GM12873 (cell line): ENCODE data around the gene MMP20.

ENCODE experiments used
- TF ChIP-seq, protein P1 (sequence below): IDR thresholded peaks from 2 replicates; pipeline ENCODE4 v1.5.1; 2012; ENCODE audit warnings: low read depth, mild to moderate bottlenecking, moderate library complexity, low read length, control low read depth; ENCODE audit not compliant: insufficient read depth; ENCODE audit errors: missing control alignments

The MMP20 gene

DNA sequence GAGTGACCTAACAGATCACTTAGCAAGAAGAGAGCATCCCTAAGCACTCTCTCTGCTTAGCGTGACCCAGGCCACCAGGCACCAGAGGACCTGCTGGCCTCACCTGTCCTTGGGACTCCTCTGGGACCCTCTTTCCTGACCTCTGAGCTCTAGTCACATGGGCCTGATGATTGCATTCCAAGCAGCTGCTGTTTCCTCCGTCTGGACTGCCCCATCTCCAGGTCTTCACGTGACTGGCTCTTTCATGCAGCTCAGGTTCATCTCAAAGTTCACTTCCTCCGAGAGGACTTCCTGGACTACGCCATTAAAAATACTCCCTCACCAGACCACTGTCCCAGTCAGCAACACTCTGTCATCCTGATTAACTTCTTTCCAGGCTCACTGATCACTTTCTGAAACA, 2.9 kb downstream of the MMP20 start:
- TF ChIP-seq, protein P1, sequence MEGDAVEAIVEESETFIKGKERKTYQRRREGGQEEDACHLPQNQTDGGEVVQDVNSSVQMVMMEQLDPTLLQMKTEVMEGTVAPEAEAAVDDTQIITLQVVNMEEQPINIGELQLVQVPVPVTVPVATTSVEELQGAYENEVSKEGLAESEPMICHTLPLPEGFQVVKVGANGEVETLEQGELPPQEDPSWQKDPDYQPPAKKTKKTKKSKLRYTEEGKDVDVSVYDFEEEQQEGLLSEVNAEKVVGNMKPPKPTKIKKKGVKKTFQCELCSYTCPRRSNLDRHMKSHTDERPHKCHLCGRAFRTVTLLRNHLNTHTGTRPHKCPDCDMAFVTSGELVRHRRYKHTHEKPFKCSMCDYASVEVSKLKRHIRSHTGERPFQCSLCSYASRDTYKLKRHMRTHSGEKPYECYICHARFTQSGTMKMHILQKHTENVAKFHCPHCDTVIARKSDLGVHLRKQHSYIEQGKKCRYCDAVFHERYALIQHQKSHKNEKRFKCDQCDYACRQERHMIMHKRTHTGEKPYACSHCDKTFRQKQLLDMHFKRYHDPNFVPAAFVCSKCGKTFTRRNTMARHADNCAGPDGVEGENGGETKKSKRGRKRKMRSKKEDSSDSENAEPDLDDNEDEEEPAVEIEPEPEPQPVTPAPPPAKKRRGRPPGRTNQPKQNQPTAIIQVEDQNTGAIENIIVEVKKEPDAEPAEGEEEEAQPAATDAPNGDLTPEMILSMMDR, result no peak

DNA sequence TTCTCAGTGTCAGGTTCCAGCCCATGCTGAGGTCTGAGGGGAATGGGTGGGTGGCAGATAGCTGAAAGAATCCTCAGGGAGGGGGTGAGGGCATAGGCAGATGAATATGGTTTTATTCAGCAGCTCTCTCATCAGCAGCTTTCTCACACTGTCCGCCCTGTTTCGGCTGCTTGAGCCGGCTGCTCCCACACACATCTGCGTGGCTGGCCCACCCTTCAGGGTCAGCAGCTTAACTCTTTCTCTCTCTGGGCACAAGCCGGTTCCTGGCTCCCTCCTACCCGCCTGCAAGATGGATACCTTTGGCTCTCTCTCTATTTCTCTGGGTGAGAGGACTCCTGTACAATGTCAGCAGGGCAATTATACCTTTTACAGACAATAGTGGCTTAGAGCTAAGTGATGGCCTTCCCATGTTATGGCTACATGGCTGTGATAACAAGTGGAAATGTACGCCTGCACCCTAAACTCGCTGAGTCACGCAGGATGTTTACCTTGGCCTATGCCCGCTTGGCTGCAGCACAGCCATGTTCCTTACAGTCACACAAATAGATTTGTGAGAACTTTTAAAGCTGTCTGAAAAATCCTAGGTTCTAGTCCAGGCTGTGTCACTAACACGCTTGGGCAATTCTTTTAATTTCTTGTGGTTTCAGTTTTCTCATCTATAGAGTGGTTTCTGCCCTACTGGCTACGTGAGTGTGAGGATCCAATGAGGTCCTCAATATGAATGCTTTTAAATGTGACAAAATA, 4.1 kb downstream of the MMP20 start:
- TF ChIP-seq, protein P1, result no peak

DNA sequence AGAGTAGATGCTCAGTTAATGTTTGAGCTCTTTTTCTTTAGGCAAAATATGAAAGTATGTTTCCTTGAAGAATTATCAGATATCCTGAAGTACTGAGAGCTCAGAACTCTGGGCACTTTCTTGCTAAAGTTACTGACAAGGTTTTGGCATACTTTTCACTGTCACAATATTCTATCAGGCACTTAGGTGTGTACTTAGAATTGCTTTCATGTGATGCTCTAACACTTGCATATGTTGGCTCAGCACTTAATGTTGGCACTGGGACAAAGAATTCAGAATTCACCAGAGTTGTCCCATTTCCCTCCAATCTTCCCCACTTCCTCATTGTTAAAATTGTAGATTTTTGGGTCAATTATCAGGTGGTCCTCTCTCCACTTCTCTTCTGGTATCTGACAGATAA, 5.0 kb downstream of the MMP20 start:
- TF ChIP-seq, protein P1, result no peak

DNA sequence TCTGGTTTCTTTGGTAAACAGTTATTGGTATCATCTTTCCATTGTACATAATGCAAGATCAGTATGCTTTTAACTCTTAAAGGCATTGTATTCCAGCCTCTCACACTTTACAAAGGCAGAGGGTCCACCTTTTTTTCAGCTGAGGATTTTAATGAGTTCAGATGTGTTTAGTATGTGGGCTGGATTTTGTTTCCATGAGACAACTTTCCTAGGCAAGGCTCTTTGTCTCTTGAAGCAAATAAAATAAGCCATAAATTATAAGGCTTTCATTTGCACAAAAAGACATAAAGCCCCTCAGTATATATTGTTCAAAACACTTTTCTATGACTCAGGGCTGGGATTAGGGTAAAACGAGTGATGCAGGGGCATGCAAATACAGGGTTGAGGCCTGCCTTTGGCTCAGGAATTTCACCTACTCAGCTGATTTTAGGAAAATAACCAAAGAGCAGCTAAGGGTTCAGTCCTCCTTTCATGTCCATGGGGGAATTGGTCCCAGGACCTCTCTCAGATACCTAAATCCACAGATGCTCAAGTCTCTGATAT, 7.6 kb downstream of the MMP20 start:
- TF ChIP-seq, protein P1, result no peak

DNA sequence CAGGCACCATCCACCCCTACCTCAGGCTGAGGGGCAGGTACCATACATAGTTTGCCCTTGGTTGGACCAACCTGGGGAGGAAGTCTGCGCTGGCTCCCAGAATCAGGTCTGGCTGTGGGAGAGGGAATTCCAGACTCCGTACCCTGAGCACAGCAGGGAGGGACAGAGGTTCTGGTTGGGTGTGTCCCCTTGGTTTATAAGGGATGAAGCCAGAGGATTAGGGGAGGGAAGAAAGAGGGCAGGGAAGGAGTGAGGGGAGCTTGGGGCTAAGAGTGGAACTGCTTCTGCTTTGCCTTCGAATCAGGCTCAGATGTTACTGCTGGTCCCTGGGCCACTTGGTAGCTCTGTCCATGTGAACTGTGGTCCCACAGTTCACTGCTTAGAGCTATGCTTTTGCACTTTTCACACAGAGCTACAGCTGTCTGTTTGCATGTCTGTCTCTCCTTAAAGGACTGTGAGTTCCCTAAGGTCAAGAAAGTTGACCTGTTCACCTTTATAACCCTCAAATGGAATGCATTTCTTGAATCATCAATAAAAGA, 9.2 kb downstream of the MMP20 start:
- TF ChIP-seq, protein P1, result no peak

DNA sequence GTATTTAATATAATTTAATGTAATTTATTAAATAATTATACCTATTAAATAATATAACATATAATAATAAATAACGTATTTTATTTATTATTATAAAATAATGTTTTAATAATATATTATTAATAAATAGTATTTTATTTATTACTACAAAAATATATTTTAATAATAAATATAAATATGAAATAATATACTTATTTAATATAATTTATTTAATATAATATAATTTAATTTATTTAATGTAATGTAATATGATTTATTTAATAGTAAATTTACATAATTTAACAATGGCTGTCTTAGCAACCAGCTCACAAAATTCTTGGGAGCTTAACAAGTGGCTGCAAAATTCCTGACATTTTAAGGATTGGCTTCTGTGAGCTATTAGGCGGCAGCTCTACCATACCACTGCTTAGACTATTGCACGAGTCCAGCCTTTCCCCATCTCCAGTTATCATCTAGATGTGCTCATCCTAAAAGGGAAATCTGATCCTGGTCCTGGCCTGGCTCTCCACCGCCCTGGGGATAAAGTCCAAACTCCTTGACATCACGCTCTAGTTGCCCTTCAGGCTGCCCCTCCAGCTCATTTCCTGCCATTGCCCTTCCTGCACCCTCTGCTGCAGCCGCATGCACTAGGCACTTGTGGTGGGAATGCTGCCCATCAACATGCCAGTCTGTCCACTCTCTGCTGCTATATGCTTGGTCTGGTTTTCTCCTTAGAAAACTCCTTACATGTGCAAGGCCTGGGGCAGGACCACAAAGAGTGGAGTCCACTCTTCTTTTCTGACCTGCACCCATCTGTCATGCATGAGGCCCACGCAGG, 9.8 kb downstream of the MMP20 start:
- TF ChIP-seq, protein P1, result no peak

DNA sequence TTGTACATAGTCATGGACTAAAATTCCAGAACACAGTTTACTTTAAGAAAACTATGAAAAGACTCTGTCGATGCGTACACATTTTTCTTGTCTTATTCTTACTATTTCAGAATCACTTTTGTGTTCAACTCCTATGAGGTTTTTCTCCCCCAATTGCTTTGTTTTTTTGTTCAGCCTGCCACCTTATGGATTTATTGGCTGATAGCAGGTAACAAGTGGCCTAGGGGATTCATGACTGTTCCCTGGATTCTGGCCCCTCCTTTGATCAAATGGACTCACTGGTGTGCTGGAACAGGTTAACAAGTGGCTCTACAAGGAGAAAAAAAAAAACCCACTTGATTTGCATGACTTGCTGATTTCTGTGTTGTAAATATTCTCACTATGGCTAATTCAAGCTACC, 10.6 kb downstream of the MMP20 start:
- TF ChIP-seq, protein P1, result peak; percentile 26
